NCI-H1105 treated with DMSO at 0.1 percent for 48 hours (cell line): Measurements from ENCODE around the gene CHST11.
"Not testable (repeated sequence)": the region's sequence is repeated elsewhere in the genome, so short reads cannot be mapped to it uniquely, and the experiment has no call there.

Experiments used
- DNase-seq: peaks from one replicate; lab custom pipeline; 2025; lab: John Stamatoyannopoulos, UW

Gene CHST11

GRCh38 chr12:104565606-104566243 lies 109.0 kb downstream of the CHST11 start:
- DNase-seq: no peak

GRCh38 chr12:104566244-104566993 lies 109.7 kb downstream of the CHST11 start:
- no peak for DNase-seq

DNA sequence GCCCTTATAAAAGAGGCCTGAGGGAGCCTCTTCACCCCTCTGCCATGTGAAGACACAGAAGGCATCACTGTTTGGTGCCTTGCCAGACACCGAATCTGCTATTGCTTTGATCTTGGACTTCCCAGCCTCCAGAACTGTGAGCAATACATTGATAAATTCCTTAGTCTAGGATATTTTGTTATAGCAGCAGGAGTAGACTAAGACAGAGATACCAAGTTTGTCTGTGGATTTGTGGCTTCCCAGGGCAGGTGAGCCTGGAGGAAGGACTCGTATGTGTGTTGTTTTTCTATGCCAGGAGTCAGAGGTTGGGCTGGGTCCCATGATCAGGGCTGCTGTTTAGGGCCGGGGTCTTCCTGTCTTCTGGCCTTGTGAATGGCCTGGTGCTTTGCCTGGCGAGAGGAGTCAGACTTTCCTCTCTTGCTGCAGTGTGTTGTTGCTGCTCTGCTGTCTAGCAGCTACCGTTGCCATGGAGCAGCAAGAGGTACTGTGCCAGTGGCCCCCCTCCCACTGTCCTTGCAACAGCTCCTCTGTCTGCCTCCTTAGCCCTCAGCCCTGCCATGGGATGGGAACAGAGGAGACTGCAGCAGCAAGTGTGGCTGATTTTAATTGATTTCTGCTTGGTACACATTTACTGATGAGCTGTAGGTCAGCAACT lies 111.2 kb downstream of the CHST11 start:
- no peak for DNase-seq

DNA sequence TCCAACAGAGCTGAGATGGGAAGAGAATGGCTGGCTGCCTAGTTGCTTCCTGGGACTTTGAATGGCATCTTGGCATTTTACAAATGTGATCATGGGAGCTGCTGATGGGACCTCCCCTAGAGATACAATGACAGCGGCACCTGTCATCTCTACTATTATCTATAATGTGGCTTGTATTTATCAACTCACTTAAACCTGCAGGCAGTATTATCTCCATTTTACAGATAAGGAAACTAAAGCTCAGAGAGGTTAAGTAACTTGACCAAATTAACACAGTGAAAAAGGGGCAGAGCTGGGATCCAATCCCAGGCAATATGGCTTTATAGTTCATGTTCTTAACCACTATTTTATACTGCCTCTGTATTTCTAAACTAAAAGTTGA lies 111.7 kb downstream of the CHST11 start:
- no peak for DNase-seq

DNA sequence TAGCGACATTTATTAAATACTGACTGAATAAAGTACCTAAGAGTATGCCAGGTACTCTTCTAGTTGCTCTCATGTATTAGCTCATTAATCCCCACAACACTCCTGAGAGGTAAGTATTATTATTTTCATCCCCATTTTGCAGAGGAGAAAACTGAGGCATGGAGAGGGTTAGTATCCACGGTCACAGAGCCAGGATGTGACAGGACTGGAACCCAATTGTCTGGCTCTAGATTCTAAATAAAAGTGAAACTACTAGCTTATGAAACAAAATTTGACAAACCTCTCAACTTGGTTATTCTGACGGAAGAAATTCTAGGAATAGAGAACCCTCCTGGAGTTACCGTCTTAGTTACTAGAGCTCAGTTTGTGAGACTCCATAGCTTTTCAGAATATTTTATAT lies 112.2 kb downstream of the CHST11 start:
- DNase-seq: no peak

GRCh38 chr12:104569346-104570173 lies 112.8 kb downstream of the CHST11 start:
- DNase-seq: no peak

DNA sequence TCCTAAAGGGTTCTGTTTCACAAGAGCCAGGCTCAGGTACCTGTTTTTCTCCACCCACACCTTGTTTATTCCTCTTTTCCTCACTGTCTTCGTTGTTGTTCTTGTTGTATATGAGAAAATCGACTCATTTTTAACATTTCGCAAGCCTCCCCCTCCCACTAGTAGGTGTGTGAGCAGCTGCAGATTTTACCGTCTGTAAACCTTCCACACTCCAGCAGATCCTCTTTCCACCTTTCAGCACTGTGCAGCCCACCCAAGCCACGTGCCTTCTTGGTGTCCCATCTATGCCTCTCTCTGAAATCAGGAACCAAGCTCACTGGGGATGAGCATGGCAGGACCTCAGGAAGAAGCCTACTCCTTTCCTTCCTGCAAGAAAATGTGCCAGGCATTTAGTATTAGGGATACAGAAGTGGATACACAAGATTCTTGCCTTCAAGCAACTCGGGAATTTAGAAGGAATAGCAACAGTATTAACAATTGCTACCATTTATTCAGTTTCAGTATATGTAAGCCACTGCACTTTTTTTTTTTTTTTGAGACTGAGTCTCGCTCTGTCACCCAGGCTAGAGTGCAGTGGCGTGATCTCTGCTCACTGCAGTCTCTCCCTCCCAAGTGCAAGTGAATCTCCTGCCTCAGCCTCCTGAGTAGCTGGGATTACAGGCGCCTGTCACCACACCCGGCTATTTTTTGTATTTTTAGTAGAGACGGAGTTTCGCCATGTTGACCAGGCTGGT lies 113.6 kb downstream of the CHST11 start:
- no peak for DNase-seq

DNA sequence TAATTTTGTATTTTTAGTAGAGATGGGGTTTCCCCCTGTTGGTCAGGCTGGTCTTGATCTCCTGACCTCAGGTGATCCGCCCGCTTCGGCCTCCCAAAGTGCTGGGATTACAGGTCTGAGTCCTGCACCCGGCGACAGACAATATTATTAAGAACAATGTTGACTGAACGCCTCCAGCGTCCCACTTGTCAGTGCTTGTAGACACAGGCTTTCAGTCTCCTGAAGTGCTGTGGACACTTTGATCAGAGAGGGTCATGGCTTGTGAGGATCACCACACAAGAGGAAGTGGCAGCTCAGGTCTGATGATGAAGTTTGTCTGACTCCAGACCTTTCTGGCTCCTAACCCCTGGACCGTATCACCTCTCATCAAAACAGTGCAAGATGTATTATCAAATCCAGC lies 114.6 kb downstream of the CHST11 start:
- no peak for DNase-seq

DNA sequence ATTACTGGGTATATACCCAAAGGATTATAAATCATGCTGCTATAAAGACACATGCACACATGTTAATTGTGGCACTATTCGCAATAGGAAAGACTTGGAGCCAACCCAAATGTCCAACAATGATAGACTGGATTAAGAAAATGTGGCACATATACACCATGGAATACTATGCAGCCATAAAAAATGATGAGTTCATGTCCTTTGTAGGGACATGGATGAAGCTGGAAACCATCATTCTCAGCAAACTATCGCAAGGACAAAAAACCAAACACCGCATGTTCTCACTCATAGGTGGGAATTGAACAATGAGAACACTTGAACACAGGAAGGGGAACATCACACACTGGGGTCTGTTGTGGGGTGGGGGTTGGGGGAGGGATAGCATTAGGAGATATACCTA lies 117.6 kb downstream of the CHST11 start:
- not testable (repeated sequence) for DNase-seq

- DNase-seq: not testable (repeated sequence)
Observed at GRCh38 chr12:104574758-104575157, 118.0 kb downstream of the CHST11 start.

GRCh38 chr12:104575442-104576186 lies 118.9 kb downstream of the CHST11 start:
- peak; percentile 10 for DNase-seq

GRCh38 chr12:104576187-104576778 lies 119.5 kb downstream of the CHST11 start:
- DNase-seq: no peak

DNA sequence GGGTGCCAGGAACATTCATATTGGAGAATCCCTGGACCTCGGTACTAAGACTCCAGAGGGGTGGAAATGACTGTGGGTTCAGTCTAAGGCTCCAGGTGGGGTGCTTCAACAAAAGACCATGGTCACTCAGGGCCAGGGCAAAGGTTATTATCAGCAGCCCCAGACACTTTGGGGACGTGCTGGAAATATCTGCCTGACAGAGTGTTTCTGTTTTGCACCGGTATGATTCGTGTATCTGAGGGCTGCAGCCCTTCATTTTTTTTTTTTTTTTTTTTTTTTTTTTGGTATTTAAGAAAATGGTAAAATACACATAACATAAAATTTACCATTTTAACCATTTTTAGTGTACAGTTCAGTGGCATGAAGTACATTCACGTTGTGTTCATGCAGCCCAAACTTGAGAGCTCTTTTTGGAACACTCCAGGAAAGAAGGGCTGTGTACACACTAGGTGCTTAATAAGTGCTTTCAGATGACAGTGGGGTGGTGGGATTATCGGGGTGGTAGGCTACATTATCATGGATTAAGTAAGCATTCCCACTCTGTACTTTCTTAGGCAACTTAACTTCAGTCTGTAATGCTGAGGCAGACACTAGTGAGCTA lies 120.3 kb downstream of the CHST11 start:
- no peak for DNase-seq

DNA sequence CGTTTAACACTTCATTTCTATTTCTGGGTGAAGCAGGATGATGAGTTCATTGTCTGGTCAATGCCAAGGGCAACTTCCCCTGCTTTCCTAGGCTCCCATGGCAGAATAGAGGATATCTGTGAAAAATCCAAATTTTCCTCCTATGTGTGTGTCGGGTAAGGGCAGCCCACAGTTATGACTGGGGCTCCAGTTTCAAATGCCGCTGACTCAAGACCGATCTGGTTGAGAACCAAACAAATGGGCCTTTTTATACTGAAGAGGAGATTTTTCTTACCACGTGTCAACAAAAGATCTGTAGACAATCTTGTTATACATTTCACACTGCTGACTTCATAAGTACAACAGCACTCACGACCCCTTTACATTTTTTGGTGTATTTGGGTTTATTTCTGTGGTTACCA lies 120.8 kb downstream of the CHST11 start:
- DNase-seq: no peak

GRCh38 chr12:104578453-104578852 lies 121.7 kb downstream of the CHST11 start:
- no peak for DNase-seq

DNA sequence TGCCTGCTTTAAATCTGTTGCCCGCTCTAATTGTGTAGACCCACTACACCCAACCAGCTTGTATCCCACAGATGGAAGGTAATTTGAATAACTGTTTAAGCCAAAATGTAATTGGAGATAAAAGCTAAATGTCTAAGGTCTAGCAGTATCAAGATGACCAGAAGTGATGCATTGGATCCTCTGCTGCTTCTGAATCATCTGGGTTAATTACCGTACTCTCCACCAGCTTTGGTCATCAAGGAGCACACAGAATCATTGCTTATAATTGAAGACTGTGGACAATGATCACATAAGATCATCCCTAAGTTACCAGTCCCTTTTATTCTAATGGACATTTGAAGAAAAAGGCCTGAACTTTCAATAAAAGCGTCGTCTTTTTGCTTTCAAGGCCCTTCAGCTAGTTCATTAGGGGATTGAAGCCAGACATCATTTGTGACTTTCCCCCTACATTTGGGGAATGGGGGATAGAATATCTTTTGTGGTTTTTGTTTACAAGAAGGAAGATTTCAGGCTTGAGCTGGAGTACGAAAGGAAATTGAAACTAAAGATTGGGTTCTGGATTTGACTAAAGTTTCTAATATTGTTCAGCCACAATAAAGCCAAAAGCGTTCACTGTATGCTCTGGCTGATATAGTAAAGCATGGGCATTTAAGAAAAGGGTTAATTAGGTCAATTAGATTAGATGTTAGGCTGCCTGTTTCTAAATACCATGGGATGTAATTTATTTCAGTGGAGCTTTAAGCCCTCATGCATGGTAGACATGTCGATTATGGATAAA lies 123.2 kb downstream of the CHST11 start:
- no peak for DNase-seq

DNA sequence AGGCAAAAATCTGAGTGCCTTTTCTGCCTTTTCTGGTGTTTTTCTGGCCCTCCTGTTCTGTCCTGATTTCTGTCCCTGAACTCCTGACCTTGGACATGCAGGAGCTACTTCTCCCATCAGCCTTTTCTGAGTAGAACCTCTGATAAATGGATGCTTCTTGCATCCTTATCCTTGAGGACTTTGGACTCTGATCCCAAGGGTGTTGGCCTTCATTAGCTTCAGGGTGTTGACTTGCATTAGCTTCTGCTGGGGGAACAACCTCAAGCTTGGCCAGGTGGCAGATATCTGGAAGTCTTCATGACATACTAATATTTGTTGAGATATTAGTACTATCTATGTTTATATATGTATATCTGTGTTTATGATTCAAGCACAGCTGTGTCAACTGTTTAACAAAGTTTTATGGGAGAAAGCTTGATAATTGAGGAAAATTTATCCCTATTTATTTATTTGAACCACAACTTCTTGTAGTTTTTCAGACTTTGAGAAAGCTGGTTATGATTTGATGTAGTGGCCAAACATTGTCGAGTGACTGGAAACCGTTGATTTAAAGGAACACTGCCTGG lies 124.3 kb downstream of the CHST11 start:
- no peak for DNase-seq

- no peak for DNase-seq
Observed at GRCh38 chr12:104582739-104583138, 126.0 kb downstream of the CHST11 start.

DNA sequence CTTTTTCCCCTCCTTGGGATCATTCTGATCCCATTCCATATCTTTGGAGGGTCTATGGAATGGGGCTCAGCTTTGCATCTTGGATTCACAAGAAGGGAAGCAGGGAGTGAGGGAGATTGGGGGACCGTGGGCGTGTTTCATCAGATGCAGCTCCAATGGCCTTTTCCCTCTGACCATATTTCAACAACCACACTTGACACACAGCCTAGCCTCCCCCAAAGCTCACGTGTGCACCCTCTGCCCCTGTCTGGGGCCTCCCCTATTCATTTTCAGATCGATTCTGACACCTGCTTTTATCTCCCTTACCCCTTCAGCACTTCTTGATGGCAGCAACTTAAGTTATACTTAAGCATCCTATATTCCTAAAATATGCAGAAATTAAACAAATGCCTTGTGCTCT lies 126.6 kb downstream of the CHST11 start:
- DNase-seq: no peak
